GM04504 (cell line): ENCODE results near the gene CNTN5.

ENCODE experiments used
- DNase-seq: peaks from one replicate; pipeline ENCODE4 v3.0.0-alpha.2; 2012; ENCODE audit warnings: low read depth

Gene CNTN5

DNA sequence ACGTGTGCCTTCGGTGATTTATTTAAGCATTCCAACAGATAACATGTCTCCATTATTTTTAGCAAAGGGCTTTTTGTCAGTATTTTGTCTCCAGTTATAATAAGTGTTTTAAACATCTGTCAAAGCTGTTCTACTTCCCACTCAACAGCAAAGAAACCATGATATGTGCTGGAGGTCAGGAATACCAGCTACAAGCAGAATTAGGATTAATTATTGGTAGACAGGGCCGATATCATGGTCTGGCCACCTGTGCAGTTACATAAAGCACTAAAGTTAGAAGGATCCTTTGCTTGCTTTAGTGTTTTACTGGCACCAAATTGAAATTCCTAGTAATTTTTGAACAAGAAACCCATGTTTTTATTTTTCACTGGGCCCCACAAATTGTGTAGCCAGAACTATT, 1075.1 kb downstream of the CNTN5 start:
- no peak for DNase-seq

DNA sequence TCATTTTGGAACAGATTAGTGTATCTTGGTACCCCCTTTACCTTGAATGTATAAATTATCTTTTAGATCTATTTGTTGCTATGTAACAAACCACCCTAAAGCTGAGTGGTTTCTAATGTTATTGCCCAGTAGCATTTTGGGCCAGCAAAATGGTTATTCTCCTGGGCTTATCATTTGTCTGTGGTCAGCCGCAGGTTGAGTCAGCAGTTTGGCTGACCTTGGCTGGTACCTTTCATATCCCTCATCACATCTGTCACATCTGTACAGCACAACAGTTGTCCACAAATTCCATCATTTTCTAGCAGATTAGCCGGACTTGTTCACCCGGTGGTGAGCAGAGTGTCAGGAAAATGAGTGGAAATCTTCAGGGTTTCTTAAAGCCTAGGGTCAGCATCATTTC, 1077.8 kb downstream of the CNTN5 start:
- no peak for DNase-seq

DNA sequence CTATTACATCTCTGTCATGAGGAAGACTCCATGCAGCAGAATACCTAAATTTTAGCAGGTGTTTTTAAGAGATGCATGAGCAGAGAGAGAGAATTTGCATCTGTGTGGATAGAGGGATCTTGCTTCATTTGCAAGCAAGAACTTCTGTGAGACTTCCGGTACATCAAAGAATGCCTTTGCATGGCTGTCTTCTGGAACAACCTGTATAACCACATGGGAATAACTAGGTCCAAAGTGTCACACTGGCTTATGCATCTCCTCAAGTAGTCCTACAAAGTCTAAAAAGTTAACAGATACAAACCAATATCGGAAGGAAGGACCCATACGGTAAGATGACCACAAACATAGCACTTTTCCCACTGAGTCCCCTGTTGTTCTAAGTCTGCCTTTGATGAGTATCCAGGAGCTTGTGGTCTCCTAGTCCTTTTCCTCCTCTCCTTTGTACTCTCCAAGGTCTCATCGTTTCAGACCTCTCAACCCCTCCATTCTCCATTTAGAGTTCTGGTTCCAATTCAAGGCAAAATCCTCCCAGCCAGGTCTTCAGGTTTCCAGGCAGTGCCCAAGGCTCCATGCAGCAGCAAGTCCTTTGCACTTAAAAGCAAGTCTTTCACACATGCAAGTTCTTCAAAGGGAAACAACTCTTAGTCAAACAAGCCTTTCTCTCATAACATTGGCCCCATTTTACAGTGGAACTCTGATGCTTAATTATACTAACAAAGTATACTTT, 1084.7 kb downstream of the CNTN5 start:
- DNase-seq, result no peak

DNA sequence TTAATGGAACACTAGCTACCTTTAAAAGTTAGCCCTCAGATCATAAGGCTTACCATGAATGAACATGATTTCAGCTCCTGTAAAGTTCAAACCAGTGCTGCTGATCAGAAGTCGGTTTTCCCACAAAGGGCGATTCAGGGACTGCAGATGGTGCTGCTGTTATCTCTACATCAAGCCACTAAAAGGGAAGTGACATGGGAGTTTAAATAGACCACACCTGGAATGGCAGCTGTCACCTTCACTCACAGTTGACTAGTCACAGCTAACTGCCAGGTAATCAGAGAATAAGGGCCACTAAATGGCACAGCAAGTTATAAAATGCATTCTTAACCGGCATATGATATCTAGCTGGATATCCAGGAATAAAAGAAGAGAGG, 1085.2 kb downstream of the CNTN5 start:
- no peak for DNase-seq

DNA sequence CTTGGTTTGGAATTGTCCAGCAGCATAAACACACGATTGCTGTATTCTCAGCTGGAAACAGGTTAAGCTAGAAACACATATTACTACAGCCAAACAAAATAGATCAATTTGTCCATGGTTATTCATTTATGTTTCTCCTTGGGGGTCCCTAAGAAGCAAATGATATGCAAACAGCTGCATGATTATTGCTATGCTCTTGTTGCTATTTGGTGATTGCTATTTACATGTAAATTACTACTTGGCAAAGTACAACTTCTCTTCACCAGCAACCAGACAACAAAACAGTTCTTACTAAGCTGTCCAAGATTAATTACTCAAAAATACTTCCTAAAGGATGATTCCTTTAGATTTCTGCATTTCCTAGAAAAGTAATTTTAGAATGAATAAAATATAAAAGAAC, 1098.4 kb downstream of the CNTN5 start:
- DNase-seq, result no peak

DNA sequence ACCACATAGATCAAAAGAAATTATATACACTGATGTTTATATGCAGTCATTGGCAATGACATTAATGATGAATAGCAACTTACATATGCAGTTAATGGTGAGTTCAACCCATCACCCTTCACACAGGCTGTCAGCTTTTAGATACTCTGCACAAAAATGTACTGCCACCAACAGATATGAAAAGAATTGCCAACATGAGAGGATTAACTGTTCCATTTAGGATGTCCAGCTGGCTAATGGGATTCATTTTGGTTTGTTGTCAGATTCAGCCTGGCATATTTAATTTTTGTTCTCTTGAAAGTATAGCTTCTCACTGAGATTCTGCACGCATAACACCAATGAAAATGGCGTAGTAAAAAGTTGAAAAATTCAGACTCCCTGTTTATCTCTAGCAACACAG, 1112.4 kb downstream of the CNTN5 start:
- DNase-seq, result no peak

DNA sequence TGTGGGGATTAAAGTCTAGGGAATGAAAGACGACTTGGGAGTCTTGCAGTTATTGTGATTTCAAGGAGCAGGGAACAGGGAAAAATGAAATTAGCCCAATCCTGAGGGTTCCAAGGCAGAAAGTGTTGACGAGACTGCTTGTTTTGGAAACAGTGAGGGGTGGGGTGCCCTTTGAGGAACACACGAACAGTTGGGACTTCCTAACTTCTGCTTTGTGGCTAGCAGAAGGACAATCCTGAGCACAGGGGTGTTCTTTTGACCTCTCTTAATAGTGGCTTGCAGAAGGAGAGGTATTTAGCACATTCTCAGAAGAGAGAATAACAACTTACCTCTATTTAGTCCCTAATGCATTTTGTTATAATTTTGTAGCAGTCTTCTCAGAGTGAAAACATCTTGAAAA, 1120.5 kb downstream of the CNTN5 start:
- DNase-seq, result no peak

DNA sequence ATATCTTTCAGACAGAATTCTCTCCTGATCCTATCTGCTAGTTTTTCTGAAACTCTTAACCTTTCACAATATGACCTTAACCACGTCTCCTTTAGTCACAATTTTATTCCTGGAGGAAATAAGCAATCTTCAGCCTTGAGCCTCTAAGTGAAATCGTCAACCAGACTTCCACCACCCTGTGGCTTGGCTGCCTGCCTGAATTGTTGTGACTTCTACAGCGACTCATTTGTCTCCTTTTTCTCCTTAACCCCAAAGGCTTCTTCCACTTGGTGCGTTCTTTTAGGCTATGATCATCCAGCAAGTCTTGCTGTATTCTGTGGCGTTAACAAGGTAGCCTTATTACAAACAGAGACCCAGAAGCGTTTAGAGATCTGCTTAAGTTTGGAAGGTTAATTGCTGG, 1131.2 kb downstream of the CNTN5 start:
- no peak for DNase-seq

DNA sequence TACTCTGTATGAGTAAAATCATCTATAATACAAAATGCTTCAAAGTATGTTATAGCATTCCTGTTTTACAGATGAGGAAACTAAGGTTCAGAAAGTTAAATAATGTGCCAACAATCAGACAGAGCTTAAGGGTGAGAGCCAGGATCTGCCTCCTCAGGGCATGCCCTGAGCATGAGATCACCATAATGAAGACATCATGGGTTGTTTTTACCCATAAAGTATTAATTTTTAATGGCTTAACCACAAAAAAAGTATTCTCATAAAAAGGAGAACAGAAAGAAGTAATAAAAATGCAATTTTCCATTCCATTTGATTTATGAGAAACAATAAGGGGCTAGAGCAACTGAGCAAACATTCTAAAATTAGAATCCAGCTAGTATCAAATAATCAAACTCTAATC, 1132.0 kb downstream of the CNTN5 start:
- no peak for DNase-seq

DNA sequence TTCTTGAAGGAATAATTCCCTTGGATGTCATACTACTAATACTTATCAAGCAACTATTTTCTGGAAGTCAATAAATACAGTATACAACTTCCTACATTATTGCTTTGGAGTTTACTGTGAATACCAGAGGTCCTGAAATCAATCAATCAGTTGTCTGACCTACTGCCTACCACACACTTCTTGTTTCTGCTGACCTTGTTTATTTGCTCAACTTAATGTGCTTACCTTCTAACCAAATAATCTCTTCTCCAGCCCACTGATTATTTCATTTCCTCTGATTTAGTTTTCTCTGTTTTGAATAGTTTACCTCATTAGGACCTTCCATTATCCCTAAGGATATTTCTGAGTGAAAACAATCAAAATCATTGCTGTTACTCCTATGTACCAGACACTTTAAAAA, 1142.7 kb downstream of the CNTN5 start:
- DNase-seq, result no peak

DNA sequence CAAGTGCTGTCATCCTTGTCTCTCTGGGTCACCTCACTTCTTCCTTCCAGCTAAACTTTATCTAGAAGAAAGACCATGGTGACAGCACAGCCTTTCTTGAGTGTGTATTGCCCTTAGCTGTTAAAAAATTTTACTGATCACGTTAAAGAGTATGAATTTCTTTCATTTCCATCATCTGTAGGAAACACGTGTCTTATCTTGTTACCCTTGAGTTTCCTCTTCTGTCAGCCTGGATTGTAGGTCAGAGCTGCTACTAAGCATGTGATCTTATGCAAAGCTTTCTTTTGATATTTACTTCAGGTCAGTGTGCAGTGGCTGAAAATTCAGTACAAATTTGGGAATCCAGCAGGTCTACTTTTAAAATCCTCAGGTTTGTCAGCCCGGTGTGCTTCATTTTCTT, 1154.1 kb downstream of the CNTN5 start:
- DNase-seq, result no peak

DNA sequence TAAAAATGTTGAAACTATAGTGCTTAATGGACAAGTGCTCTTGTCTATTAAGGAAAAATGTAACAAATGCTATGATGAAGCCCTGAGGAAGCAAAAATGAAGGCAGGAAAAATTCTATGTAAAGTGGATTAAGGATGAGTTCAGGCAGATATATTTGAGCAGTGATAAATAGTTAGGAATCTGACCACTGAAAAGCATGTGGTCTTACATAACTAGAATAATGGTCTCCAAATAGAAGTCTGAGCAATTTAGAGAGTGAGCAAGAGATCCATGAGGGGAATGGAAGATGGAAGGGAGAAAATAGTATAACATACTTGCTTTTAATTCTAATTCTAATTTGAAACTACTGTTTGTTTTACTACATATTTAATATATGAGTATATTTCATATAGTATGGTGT, 1155.7 kb downstream of the CNTN5 start:
- DNase-seq, result no peak

DNA sequence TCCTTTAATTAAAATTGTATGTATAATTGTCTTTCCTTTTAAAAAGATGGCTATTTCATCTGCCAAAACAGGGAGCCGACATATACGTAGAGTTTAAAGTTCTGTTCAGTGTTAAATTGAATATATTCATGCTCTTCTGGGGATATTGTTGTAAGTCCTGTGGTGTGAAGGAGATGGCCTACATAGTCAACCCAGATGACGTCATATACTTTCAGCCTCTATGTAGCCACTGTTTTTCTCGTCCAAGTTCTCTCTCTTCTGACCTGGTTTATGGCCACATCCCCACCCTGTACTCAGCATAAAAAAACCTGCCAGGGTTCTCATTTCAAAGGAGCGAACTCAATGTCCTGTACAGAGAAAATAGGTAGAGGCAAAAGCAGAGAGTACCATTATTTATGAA, 1156.9 kb downstream of the CNTN5 start:
- DNase-seq, result no peak

DNA sequence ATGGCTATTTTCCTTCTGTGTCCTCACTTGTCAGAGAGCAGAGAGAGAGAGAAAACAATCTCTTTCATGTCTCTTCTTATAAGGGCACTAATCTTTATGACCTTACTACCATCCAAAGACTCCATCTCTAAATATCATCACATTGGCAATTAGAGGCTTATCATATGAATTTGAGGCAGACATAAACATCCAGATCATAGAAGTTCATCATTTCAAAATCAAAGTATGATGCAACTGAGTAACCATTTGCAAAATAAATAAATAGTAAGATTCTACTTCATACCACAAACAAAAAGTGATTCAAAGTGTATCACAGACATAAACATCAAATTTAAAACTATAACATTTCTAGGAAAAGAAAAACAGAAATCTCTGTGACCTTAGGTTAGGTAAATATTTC, 1161.6 kb downstream of the CNTN5 start:
- DNase-seq, result no peak

DNA sequence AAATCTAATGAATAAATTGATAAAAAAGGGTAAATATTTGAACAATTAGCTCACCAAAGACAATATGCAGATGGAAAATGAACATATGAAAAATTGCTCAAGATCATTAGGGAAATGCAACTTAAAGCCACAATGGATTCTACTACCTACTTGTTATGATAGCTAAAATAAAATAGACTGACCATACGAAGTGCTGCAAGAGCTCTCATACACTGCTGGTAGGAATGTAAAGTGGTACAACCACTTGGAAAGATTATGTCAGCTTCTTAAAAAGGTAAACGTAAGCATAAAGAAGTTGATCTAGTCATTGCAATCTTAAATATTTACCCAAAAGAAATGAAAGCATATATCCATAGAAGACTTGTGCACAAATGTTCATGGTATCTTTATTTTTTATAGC, 1162.2 kb downstream of the CNTN5 start:
- DNase-seq, result no peak

DNA sequence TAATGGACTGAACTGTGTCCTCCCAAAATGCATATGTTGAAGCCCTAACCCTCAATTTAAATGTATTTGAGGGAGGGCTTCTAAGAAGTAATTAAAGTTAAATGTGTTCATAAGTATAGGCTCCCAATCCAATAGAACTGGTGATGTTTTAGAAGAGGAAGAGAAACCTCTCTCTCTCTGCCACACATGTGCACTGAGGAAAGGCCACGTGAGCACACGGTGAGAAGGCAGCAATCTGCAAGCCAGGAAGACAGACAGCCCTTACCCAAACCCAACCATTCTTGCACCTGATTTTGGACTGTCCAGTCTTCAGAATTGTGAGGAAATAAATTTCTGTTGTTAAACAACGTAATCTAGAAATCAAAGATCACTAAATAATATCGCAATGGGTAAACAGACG, 1164.8 kb downstream of the CNTN5 start:
- no peak for DNase-seq

DNA sequence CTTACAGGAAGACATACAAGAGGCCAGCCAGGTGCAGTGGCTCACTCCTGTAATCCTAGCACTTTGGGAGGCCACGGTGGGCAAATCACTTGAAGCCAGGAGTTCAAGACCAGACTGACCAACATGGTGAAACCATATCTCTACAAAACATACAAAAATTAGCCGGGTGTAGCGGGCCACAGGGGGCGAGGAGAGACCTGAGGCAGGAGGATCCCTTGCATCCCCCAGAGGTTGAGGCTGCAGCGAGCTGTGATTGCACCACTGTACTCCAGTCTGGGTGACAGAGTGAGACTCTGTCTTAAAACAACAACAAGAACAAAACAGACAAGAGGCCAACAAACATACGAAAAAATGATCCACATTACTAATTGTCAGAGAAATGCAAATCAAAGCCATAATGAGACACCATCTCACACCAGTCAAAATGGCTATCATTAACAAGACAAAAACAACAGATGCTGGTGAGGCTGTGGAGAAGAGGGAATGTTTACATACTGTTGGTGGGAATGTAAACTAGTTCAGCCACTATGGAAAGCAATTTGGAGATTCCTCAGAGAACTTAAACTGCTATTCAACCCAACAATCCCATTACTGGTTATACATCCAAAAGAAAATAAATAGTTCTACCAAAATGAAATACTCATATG, 1167.5 kb downstream of the CNTN5 start:
- DNase-seq, result no peak

DNA sequence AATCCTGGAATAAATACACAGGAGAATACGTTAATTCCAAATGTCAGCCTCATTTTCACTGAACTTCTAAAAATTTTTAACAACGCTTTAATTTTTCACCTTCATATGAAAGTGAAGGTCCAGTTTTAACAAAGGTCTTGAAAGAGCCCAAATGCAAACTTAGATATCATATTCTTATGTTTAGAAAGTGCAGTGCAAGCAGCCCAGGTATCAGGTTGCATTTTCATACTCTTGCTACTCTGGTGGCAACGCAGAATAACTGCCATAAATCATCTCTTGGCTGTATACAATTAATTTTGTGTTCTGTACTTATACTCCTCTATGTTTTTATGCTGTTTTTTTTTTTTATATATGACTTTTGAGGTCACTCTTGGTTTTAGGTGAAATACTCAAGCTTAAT, 1169.6 kb downstream of the CNTN5 start:
- DNase-seq, result no peak

DNA sequence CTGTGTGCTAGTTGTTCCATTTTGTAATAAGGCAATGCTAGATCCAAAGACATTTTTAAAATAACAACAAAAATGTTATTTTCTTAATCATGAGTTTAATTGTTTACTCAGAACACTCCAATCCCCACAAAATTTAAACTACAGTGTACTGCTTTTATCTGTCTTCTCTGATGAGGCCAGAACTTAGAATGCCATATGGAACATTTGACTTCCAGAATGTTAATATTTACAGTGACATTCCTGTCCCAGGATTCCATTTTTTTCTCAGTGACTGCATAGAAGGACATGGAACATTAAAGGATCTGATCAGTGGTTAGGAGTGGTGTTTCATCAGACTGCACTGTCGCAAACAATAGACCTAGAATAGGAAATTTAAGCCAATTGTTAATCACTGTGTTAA, 1171.4 kb downstream of the CNTN5 start:
- no peak for DNase-seq

DNA sequence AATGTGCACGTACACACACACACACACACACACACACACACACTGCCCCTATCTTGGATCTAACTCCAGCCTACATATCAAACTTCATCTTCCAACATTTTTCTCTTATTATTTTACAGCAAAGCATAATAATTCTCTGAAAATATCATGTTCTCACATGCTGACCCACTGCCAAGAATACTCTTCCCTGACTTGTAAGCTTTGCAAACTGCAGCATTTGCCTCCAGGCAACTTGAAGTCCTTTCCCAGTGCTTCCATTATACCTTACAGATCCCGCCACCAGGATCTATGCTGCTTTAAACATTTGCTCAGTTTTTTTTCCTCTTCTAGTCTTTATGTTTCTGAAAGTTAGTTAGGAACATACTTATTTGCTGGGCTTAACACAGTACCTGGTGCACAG, 1183.0 kb downstream of the CNTN5 start:
- no peak for DNase-seq

DNA sequence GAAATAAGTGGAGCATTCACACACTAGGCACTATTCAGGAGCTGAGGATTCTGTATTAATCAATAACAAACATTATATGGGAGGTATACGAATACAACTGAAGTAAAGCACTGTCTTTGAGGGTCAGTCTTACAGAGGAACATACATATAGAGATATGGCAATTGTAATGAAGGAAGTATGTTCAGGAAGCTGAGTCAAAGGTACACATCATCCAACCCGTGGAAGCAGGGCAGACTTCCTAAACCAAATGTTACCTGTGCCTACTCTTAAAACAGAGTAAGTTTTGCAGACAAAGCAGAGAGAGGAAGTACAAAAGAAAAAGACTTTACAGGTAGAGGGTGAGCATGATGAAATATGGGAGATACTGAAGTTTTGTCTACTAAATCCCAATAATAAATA, 1185.2 kb downstream of the CNTN5 start:
- no peak for DNase-seq

DNA sequence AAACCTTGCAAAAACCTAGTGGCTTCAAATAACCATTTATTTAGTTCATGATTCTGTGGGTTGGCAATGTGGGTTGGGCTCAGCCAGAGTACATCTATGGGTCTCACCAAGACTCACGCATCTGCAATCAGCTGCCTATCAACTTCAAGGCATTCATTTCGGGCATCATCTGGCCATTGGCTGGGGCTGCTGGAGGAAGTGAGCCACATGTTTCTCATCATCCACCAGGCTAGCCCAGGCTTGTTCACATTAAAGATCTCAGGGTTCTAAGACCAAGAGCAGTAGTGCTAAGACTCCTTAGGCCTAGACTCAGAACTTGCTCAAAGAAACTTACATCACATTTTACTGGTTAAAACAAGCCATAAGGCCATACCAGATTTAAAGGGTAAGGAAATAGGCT, 1187.5 kb downstream of the CNTN5 start:
- no peak for DNase-seq

DNA sequence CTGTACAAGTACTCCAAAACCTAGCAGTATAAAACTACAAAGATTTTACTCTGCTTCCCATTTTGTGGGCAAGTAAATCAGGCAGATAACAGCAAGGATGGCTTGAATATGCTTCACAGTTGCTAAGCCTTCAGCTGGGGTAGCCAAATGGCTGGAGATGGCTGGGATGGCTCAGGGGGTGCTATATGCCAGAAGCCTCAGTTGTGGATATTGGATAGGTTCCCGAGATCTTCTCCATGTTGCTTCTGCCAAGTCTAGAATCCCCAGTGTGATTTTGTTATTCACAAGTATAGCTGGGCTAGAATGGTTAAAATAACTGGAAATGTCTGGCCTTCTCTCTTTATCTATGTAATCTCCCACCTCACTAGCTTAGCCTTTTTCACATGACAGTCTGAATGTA, 1194.0 kb downstream of the CNTN5 start:
- DNase-seq, result no peak

DNA sequence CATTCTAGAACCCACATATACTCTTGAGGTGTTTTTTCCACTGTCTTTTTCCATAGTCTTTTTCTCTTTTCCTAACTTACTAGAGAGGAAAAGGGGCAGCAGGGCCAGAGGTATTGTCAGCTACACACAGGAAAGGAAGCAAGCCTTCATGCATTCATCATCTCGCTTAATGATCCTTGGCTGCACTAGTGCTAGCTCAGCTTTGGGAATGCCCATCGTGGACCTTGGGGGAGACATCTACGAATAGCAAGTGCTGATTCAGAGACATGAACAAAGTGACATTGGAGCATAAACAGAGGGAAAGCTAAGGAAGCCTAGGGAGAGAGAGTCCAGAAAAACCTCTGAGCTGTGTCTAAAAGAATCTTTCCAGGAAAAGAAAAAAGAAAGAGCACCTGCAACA, 1200.1 kb downstream of the CNTN5 start:
- DNase-seq, result no peak
